IMR-90 (cell line): Measurements from ENCODE around the gene DHRS7C. TPM values are rescaled to one million over a fixed set of nuclear protein-coding genes. Genes with fewer than 3 reads are reported as not detected.
A peak's percentile ranks its signal among the peaks of the same experiment; 100 is the strongest.

Experiments used
- ATAC-seq: fragments of 200-7000 bp; cut with Tn5 transposase; 2 replicates; pipeline ENCODE4 v1.9.1; 2020; ENCODE audit warnings: low read depth, mild to moderate bottlenecking, moderate library complexity
- BruUV-seq: library from RNA; stranded (reverse); fragments of 400-500 nt; replicated peaks from 2 replicates; lab custom pipeline; 2021; lab: Mats Ljungman, UMichigan
- CTCF ChIA-PET: fragments of 300-600 bp; formaldehyde crosslinking; extraction: SDS; loops from one replicate; lab custom pipeline; 2021; ENCODE audit warnings: antibody characterized with exemption; lab: Yijun Ruan, JAX
- POLR2A ChIA-PET: fragments of 300-600 bp; sonication (Branson Sonifier 250); formaldehyde crosslinking; loops from one replicate; lab custom pipeline; 2022; ENCODE audit warnings: antibody characterized with exemption; ENCODE audit not compliant: unreplicated experiment; lab: Charles Lee
- DNase-seq: peaks from one replicate; pipeline ENCODE4 v3.0.0; 2013
- H2AFZ ChIP-seq: replicated peaks from 2 replicates; pipeline ENCODE3; 2013; ENCODE audit warnings: low read length, mild to moderate bottlenecking; ENCODE audit not compliant: poor library complexity
- H2AK5ac ChIP-seq: 2 replicates; pipeline ENCODE4 v1.6.1; 2013; ENCODE audit warnings: low read depth, low read length, inconsistent platforms
- H2AK9ac ChIP-seq: replicated peaks from 2 replicates; pipeline ENCODE3; 2013; ENCODE audit warnings: mild to moderate bottlenecking, low read depth, low read length, moderate library complexity; ENCODE audit not compliant: poor library complexity
- H2BK120ac ChIP-seq: 2 replicates; pipeline ENCODE4 v1.6.1; 2013; ENCODE audit warnings: low read depth, low read length, inconsistent platforms
- H2BK15ac ChIP-seq: 3 replicates; pipeline ENCODE4 v1.6.1; 2013; ENCODE audit warnings: low read depth, low read length, inconsistent platforms
- H2BK20ac ChIP-seq: 2 replicates; pipeline ENCODE4 v1.6.1; 2013; ENCODE audit warnings: low read depth, mild to moderate bottlenecking, inconsistent platforms, low read length, moderate library complexity
- H2BK5ac ChIP-seq: 2 replicates; pipeline ENCODE4 v1.6.1; 2013; ENCODE audit warnings: mild to moderate bottlenecking, low read depth, low read length, inconsistent platforms; ENCODE audit not compliant: poor library complexity, severe bottlenecking
- H3K14ac ChIP-seq: replicated peaks from 2 replicates; pipeline ENCODE4 v1.6.1; 2013; ENCODE audit warnings: low read depth, low read length, inconsistent platforms
- H3K18ac ChIP-seq: 2 replicates; pipeline ENCODE4 v1.6.1; 2013; ENCODE audit warnings: low read depth, low read length, control low read depth
- H3K23ac ChIP-seq: 2 replicates; pipeline ENCODE4 v1.6.1; 2013; ENCODE audit warnings: low read depth, low read length, inconsistent platforms
- H3K27ac ChIP-seq: 2 replicates; pipeline ENCODE4 v1.5.1; 2013; ENCODE audit warnings: mild to moderate bottlenecking, control low read depth, low read length; ENCODE audit not compliant: insufficient read depth
- H3K27me3 ChIP-seq: 2 replicates; pipeline ENCODE4 v1.6.1; 2013; ENCODE audit warnings: low read length; ENCODE audit not compliant: control insufficient read depth, insufficient read depth
- H3K36me3 ChIP-seq: 2 replicates; pipeline ENCODE4 v1.6.1; 2013; ENCODE audit warnings: low read length, mixed read lengths; ENCODE audit not compliant: control insufficient read depth, insufficient read depth
- H3K4ac ChIP-seq: 2 replicates; pipeline ENCODE4 v1.6.1; 2013; ENCODE audit warnings: low read depth, low read length, inconsistent platforms
- H3K4me1 ChIP-seq: 2 replicates; pipeline ENCODE4 v1.6.1; 2013; ENCODE audit warnings: low read length, mixed read lengths; ENCODE audit not compliant: control insufficient read depth, insufficient read depth
- H3K4me2 ChIP-seq: 2 replicates; pipeline ENCODE4 v1.6.1; 2013; ENCODE audit warnings: low read depth, mild to moderate bottlenecking, control low read depth, low read length, moderate library complexity
- H3K4me3 ChIP-seq: 2 replicates; pipeline ENCODE4 v1.5.1; 2013; ENCODE audit warnings: low read depth, mild to moderate bottlenecking, control low read depth, low read length, moderate library complexity; ENCODE audit not compliant: insufficient read depth
- H3K56ac ChIP-seq: 2 replicates; pipeline ENCODE4 v1.6.1; 2013; ENCODE audit warnings: low read length, inconsistent platforms; ENCODE audit not compliant: insufficient read depth; ENCODE audit errors: extremely low read depth
- H3K79me1 ChIP-seq, 2 experiments: 2 replicates each; pipeline ENCODE4 v1.6.1; 2013; ENCODE audit warnings: low read length in 2 of 2, inconsistent platforms in 1 of 2, low read depth in 1 of 2
- H3K9ac ChIP-seq: 2 replicates; pipeline ENCODE4 v1.6.1; 2013; ENCODE audit warnings: low read depth, low read length, control low read depth
- H3K9me1 ChIP-seq: 2 replicates; pipeline ENCODE4 v1.6.1; 2013; ENCODE audit warnings: low read length, inconsistent platforms; ENCODE audit not compliant: insufficient read depth
- H3K9me3 ChIP-seq: 2 replicates; pipeline ENCODE4 v1.6.1; 2013; ENCODE audit warnings: low read length; ENCODE audit not compliant: control insufficient read depth, insufficient read depth
- H4K20me1 ChIP-seq: 2 replicates; pipeline ENCODE4 v1.6.1; 2013; ENCODE audit warnings: low read length, inconsistent platforms; ENCODE audit not compliant: insufficient read depth
- H4K5ac ChIP-seq: 2 replicates; pipeline ENCODE4 v1.6.1; 2013; ENCODE audit warnings: mild to moderate bottlenecking, low read depth, low read length, control low read depth
- H4K8ac ChIP-seq, 2 experiments: 2 replicates each; pipeline ENCODE4 v1.6.1; 2013; ENCODE audit warnings: low read depth in 2 of 2, low read length in 2 of 2, control low read depth in 1 of 2, inconsistent platforms in 1 of 2
- H4K91ac ChIP-seq: 2 replicates; pipeline ENCODE4 v1.6.1; 2013; ENCODE audit warnings: low read depth, low read length, inconsistent platforms; ENCODE audit not compliant: insufficient read depth
- CEBPB ChIP-seq: IDR thresholded peaks from 2 replicates; pipeline ENCODE4 v1.6.1; 2012; ENCODE audit warnings: low read depth, low read length, improper control_type of control experiment
- POLR2A ChIP-seq: IDR thresholded peaks from 2 replicates; pipeline ENCODE4 v1.6.1; 2012; ENCODE audit warnings: mild to moderate bottlenecking, low read depth, low read length
- WGBS, 2 experiments: methylation state at CpG; one replicate each; pipeline versions ENCODE4 v1.1.5 to v1.1.7; 2013; ENCODE audit warnings: missing lambda C conversion rate in 2 of 2; ENCODE audit not compliant: insufficient read length in 1 of 2; ENCODE audit errors: extremely low coverage in 2 of 2; 5-methylcytosine and 5-hydroxymethylcytosine counted together
- dilution Hi-C: fragments of 300-500 bp; cut with HindIII; formaldehyde crosslinking; loops from one replicate; pipeline ENCODE4 v1.14.3; 2018; ENCODE audit warnings: low sequenced_read_pairs; ENCODE audit not compliant: unreplicated experiment
- in situ Hi-C: fragments of 300-500 bp; cut with MboI; formaldehyde crosslinking; loops from 3 replicates; pipeline ENCODE4 v1.14.3; 2019; ENCODE audit warnings: low sequenced_read_pairs, inconsistent platforms, mixed read lengths
- intact Hi-C: fragments of 100-400 bp; cut with micrococcal nuclease; formaldehyde crosslinking; loops from 2 replicates; pipeline ENCODE4 v1.10.0; 2022
- polyA plus RNA-seq, 3 experiments: library from polyadenylated mRNA; depleted of rRNA; stranded (reverse); fragments of >200 nt; gene quantifications; 2 replicates each; pipeline ENCODE4 v1.2.3, GENCODE V29; 2012; ENCODE audit warnings: low replicate concordance in 1 of 3
- total RNA-seq: library from RNA; depleted of rRNA; stranded (reverse); fragments of >200 nt; gene quantifications from 2 replicates; pipeline ENCODE4 v1.2.3, GENCODE V29; 2012

DHRS7C gene
- total and polyA plus RNA-seq, 2 of the 4 experiments (the other 2 are of a cell fraction): not detected

- H2BK5ac ChIP-seq: no peak overlapping the region
- no peak overlapping the region for H3K18ac ChIP-seq
- H3K79me1 ChIP-seq: no peaks in the 10 kb centered on the region
- no peaks in the 10 kb centered on the region for H3K36me3 ChIP-seq
- no peak overlapping the region for H3K4me3 ChIP-seq
- dilution Hi-C loops: no loop called here
- H3K4me1 ChIP-seq: no peaks in the 10 kb centered on the region
- no peak overlapping the region for H4K5ac ChIP-seq
- no TSS peak for BruUV-seq
- H3K14ac ChIP-seq: no peak overlapping the region
- intact Hi-C loops: no loop called here
- no peak overlapping the region for H3K27ac ChIP-seq
- no peak overlapping the region for H2BK15ac ChIP-seq
- in situ Hi-C loops: no loop called here
- H4K8ac ChIP-seq: no peak overlapping the region
- WGBS, 2 experiments: 40% methylated on average over 1 of the region's 4 CpGs; no CpG with 5 or more reads in 1 of the 2 experiments
- H3K4me2 ChIP-seq: no peak overlapping the region
- H3K4ac ChIP-seq: no peak overlapping the region
- H2BK120ac ChIP-seq: no peak overlapping the region
- ChIA-PET POLR2A (no interaction called here), CTCF (no interaction called here)
- H3K9me1 ChIP-seq: no peaks in the 10 kb centered on the region
- no peak overlapping the region for H2AFZ ChIP-seq
- no peak for TF ChIP-seq POLR2A
- TF ChIP-seq CEBPB: peak; percentile 31; the same call in 1 of the 2 replicates
- no peak overlapping the region for H2BK20ac ChIP-seq
- no peak overlapping the region for H2AK9ac ChIP-seq
- H3K9me3 ChIP-seq: peaks cover 3% of the 10 kb centered on the region; the same call in 1 of the 2 replicates
- no peaks in the 10 kb centered on the region for H4K20me1 ChIP-seq
- no peak overlapping the region for H3K23ac ChIP-seq
- H2AK5ac ChIP-seq: no peak overlapping the region
- H3K56ac ChIP-seq: no peak overlapping the region
- no peak overlapping the region for H3K9ac ChIP-seq
- DNase-seq: no peak
- no peaks in the 10 kb centered on the region for H3K27me3 ChIP-seq
- H4K91ac ChIP-seq: no peak overlapping the region
- no peak for ATAC-seq
Observed at GRCh38 chr17:9790316-9790715, 1.1 kb downstream of the DHRS7C start.
